Measurements from ENCODE around the gene EVI5.

Gene EVI5

GRCh38 chr1:92792340-92792782 is 7.5 kb upstream of the EVI5 start:
- no peaks in the 10 kb centered on the region for H3K9me3 ChIP-seq
- no peak overlapping the region for H3K27ac ChIP-seq
- no peak overlapping the region for H3K4me3 ChIP-seq (ENCODE audit: low read depth in 1 of 2, low read length in 1 of 2)

GRCh38 chr1:92791487-92792066 is 6.7 kb upstream of the EVI5 start:
- H3K4me3 ChIP-seq (ENCODE audit: low read depth in 1 of 2, low read length in 1 of 2): no peak overlapping the region
- peaks cover 0 to 2% of the 10 kb centered on the region in 2 experiments for H3K4me1 ChIP-seq (ENCODE audit: control insufficient read depth in 1 of 2, insufficient read depth in 1 of 2, low read depth in 1 of 2, low read length in 1 of 2)
- no peaks in the 10 kb centered on the region for H3K36me3 ChIP-seq
- H3K27ac ChIP-seq: no peak overlapping the region
- no peak for TF ChIP-seq CTCF (IDR thresholded peaks at IDR 0.05)
- no peaks in the 10 kb centered on the region for H3K9me3 ChIP-seq
- peaks cover 69% of the 10 kb centered on the region for H3K27me3 ChIP-seq

More at GRCh38 chr1:92792340-92792782, 7.5 kb upstream of the EVI5 start:
- peaks cover 61% of the 10 kb centered on the region for H3K27me3 ChIP-seq
- TF ChIP-seq CTCF (IDR thresholded peaks at IDR 0.05): no peak
- H3K36me3 ChIP-seq: no peaks in the 10 kb centered on the region
- H3K4me1 ChIP-seq (ENCODE audit: control insufficient read depth in 1 of 2, insufficient read depth in 1 of 2, low read depth in 1 of 2, low read length in 1 of 2): no peaks in the 10 kb centered on the region

DNA sequence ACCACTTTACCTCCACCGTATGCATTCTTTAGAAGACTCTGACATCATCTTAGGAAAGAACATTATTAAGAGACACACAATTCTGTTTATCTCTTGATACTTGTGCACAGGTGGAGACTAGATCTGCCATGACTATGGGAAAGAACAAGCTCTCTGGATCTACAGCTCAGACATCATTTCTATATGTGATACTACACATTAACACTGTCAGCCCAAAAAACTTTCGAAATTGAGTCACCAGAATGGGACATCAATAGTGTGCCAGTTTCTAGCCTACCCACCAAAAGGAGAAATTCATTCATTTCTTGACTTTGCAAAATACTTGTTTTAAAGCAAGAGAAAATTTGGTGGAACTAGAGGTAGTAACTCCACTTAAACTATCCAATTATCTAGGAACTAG is 6.0 kb upstream of the EVI5 start:
- H3K4me1 ChIP-seq (ENCODE audit: control insufficient read depth in 1 of 2, insufficient read depth in 1 of 2, low read depth in 1 of 2, low read length in 1 of 2): peaks cover 6 to 9% of the 10 kb centered on the region in 2 experiments
- no peak overlapping the region for H3K27ac ChIP-seq
- peaks cover 71% of the 10 kb centered on the region for H3K27me3 ChIP-seq
- no peak overlapping the region for H3K4me3 ChIP-seq (ENCODE audit: low read depth in 1 of 2, low read length in 1 of 2)
- no peak for TF ChIP-seq CTCF (IDR thresholded peaks at IDR 0.05)
- no peaks in the 10 kb centered on the region for H3K36me3 ChIP-seq
- no peaks in the 10 kb centered on the region for H3K9me3 ChIP-seq

DNA sequence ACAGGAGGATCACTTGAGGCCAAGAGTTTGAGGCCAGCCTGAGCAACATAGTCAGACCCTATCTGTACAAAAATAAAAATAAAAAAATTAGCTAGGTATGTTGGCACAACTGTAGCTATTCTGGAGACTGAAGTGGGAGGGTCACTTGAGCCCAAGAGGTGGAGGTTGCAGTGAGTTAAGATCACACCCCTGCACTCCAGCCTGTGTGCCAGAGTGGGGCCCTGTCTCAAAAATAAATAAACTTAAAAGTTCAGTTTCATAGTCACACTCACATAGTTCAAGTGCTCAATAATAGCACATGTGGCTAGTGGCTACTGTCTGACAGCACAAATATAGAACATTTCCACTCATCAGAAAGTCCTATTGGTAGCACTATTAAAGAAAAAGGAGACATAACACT is 5.2 kb upstream of the EVI5 start:
- Histone ChIP-seq H3K36me3 (no peaks in the 10 kb centered on the region), H3K27me3 (peaks cover 66% of the 10 kb centered on the region), H3K4me1 (ENCODE audit: control insufficient read depth in 1 of 2, insufficient read depth in 1 of 2, low read depth in 1 of 2, low read length in 1 of 2) (peaks cover 14 to 15% of the 10 kb centered on the region in 2 experiments), H3K9me3 (no peaks in the 10 kb centered on the region), H3K4me3 (ENCODE audit: low read depth in 1 of 2, low read length in 1 of 2) (no peak overlapping the region), H3K27ac (no peak overlapping the region)
- TF ChIP-seq CTCF (IDR thresholded peaks at IDR 0.05): no peak

- Histone ChIP-seq H3K4me1 (ENCODE audit: control insufficient read depth in 1 of 2, insufficient read depth in 1 of 2, low read depth in 1 of 2, low read length in 1 of 2) (peaks cover 25 to 30% of the 10 kb centered on the region in 2 experiments), H3K4me3 (ENCODE audit: low read depth in 1 of 2, low read length in 1 of 2) (no peak overlapping the region), H3K9me3 (no peaks in the 10 kb centered on the region), H3K27ac (peak overlapping the region; percentile 11), H3K27me3 (peaks cover 37% of the 10 kb centered on the region), H3K36me3 (no peaks in the 10 kb centered on the region)
- TF ChIP-seq CTCF (IDR thresholded peaks at IDR 0.05): no peak
Measured at GRCh38 chr1:92786111-92786901, 1.4 kb upstream of the EVI5 start.

All from neutrophil (primary cell).